WI38 (cell line): ENCODE data around the gene HPS4.
"Not testable (repeated sequence)": the region's sequence is repeated elsewhere in the genome, so short reads cannot be mapped to it uniquely, and the experiment has no call there.

Source experiments
- H3K4me3 ChIP-seq: 2 replicates; pipeline ENCODE4 v1.5.1; 2011; ENCODE audit warnings: low read depth, mild to moderate bottlenecking, control low read depth, low read length
- TF ChIP-seq, protein P1 (sequence below): IDR thresholded peaks from 2 replicates; pipeline ENCODE4 v1.5.1; 2012; ENCODE audit warnings: low read depth, mild to moderate bottlenecking, control low read depth, low read length

Gene HPS4

GRCh38 chr22:26483439-26484359, at the start of gene HPS4, which contains the start of gene SRRD:
Gene HPS4 (minus strand): TSS chr22:26483783. CDS start chr22:26481762, 2,021 bp downstream.
Gene SRRD (plus strand): TSS chr22:26483877. CDS start chr22:26483891, 14 bp downstream.
- TF ChIP-seq, protein P1, sequence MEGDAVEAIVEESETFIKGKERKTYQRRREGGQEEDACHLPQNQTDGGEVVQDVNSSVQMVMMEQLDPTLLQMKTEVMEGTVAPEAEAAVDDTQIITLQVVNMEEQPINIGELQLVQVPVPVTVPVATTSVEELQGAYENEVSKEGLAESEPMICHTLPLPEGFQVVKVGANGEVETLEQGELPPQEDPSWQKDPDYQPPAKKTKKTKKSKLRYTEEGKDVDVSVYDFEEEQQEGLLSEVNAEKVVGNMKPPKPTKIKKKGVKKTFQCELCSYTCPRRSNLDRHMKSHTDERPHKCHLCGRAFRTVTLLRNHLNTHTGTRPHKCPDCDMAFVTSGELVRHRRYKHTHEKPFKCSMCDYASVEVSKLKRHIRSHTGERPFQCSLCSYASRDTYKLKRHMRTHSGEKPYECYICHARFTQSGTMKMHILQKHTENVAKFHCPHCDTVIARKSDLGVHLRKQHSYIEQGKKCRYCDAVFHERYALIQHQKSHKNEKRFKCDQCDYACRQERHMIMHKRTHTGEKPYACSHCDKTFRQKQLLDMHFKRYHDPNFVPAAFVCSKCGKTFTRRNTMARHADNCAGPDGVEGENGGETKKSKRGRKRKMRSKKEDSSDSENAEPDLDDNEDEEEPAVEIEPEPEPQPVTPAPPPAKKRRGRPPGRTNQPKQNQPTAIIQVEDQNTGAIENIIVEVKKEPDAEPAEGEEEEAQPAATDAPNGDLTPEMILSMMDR: no peak
- peak within 1 kb of the TSS; percentile 94 for H3K4me3 ChIP-seq

DNA sequence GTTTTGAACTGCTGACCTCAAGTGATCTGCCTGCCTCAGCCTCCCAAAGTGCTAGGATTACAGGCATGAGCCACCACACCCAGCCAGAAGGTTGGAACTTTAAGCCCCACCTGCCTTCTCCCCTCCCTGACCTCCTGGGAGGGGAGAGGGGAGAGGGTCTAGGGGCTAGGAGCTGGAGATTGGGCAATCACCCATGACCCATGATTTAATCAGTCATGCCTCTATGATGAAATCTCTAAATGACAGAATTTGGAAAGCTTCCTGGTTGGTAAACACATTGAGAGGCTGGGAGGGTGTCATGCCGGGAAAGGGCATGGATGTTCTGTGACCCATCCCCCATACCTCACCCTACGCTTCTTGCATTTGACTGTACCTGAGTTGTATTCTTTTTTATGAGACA, 45.8 kb upstream of the HPS4 start:
- H3K4me3 ChIP-seq: no peak overlapping the region
- TF ChIP-seq, protein P1: no peak

DNA sequence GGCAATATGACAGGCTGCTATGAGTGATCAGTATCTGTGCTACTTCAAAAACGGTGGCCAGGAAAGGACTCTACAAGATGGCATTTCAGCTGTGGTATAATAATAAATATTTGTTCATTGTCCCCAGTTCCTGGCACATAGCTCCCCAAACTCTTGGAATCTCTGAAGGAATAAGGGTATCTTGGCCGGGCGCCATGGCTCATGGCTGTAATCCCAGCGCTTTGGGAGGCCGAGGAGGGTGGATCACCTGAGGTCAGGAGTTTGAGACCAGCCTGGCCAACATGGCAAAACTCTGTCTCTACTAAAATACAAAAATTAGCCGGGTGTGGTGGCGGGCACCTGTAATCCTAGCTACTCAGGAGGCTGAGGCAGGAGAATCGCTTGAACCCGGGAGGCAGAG, 44.9 kb upstream of the HPS4 start:
- not testable (repeated sequence) for H3K4me3 ChIP-seq

DNA sequence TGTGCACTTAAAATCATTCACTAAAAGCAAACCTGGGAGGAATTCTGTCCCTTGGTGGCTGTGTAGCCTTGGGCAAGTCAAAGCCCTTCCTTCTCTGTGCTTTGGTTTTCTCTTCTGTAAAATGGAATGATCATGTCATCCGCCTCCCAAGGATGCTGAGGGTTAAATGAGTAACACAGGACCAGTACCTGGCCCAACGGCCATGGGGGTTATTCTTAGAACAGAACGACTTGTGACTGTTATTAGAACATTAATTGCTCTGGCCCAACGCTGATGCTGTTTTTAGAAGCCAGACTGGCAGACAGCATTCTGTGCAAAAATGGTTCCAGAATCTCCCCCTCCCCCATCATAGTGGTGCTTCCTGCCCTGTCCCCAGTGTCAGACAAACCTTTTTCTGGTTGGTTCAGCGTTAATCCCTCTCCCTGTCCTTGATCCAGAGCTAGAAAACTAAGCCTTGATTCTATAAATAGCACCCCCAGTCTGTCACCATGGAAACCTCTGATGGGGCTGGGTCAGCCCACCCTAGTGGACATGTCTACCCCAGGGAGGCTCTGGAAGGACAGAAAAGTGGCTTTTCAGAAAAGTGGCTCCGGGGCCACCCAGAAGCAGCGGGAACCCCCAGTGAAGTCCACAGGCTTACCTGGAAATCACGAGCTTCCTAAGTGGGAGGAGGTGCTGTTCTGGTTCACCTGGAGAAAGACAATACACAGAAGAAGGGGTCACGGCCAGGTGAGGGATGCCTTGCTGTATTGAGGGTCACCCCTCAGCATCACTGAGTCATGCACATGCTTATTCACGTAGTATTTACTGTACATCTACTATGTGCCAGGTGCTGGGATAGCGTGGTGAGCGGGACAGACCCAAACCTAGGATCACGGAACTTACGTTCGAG, 44.2 kb upstream of the HPS4 start:
- H3K4me3 ChIP-seq: no peak overlapping the region
- TF ChIP-seq, protein P1: no peak

- no peak overlapping the region for H3K4me3 ChIP-seq
- TF ChIP-seq, protein P1: no peak
These were observed 43.6 kb upstream of the HPS4 start for GRCh38 chr22:26527167-26527566.

- TF ChIP-seq, protein P1: no peak
- no peak overlapping the region for H3K4me3 ChIP-seq
These were observed 42.5 kb upstream of the HPS4 start for GRCh38 chr22:26525946-26526564.

DNA sequence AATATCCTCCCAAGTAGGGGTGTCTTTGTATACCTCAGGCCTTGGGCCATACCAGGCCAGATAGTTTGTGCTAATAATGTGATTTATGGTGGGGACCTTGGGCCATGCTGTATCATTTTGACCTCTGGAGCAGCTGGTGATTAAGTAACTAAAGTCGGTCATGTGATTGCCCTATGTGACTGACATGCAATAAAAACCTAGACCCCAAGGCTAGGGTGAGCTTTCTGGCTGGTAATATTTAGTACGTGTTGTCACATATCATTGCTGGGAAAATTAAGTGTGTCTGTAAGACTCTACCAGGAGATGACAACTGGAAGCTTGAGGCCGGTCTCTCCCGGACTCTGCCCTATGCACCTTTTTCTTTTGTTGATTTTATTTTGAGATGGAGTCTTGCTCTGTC, 41.3 kb upstream of the HPS4 start:
- TF ChIP-seq, protein P1: no peak
- no peak overlapping the region for H3K4me3 ChIP-seq
